ENCODE data around the gene ZNF345.
A peak's percentile ranks its signal among the peaks of the same experiment; 100 is the strongest.

The ZNF345 gene

GRCh38 chr19:36876993-36877938, 26.6 kb downstream of the ZNF345 start:
- Histone ChIP-seq H2BK120ac (ENCODE audit: insufficient read depth, low read length, poor library complexity) (no peak overlapping the region), H2BK12ac (ENCODE audit: low read length) (no peak overlapping the region), H3K4me2 (ENCODE audit: low read length) (no peak overlapping the region), H3K14ac (ENCODE audit: low read length) (no peak overlapping the region), H3K36me3 (ENCODE audit: control insufficient read depth in 1 of 2, insufficient read depth in 2 of 2, low read length in 2 of 2) (peaks cover 13 to 14% of the 10 kb centered on the region in 2 experiments), H3K9ac (ENCODE audit: low read length) (no peak overlapping the region), H3K18ac (ENCODE audit: low read length) (no peak overlapping the region), H3K4me3 (ENCODE audit: low read depth, low read length) (no peak overlapping the region), H3K4me1 (ENCODE audit: control insufficient read depth in 1 of 2, insufficient read depth in 2 of 2, low read length in 2 of 2) (no peaks in the 10 kb centered on the region), H3K79me1 (ENCODE audit: low read length) (no peaks in the 10 kb centered on the region), H3K9me3 (ENCODE audit: insufficient read depth, low read depth, low read length) (peaks cover 15% of the 10 kb centered on the region), H3K23ac (ENCODE audit: low read length) (no peak overlapping the region), H3K27ac (ENCODE audit: low read depth, low read length) (no peak overlapping the region), H4K8ac (ENCODE audit: low read depth, low read length) (no peak overlapping the region), H3K4ac (ENCODE audit: low read depth, low read length) (no peak overlapping the region), H4K12ac (ENCODE audit: low read depth, low read length) (no peak overlapping the region), H3K79me2 (ENCODE audit: control insufficient read depth, insufficient read depth, low read length, poor library complexity) (no peaks in the 10 kb centered on the region), H3K27me3 (ENCODE audit: insufficient read depth, low read length) (no peaks in the 10 kb centered on the region), H2AK5ac (ENCODE audit: low read length) (no peak overlapping the region), H2BK5ac (ENCODE audit: low read depth, low read length, poor library complexity) (no peak overlapping the region), H2AFZ (ENCODE audit: insufficient read depth, low read length, poor library complexity) (no peak overlapping the region), H4K91ac (ENCODE audit: low read depth, low read length) (no peak overlapping the region)
- peak in 1 of 2 donors; percentile 5 for DNase-seq
- no CpG with 5 or more reads among the region's 10 CpGs for WGBS (ENCODE audit: extremely low coverage, insufficient coverage, insufficient read length)

- Histone ChIP-seq H3K79me1 (ENCODE audit: low read length) (no peaks in the 10 kb centered on the region), H2BK12ac (ENCODE audit: low read length) (no peak overlapping the region), H3K36me3 (ENCODE audit: control insufficient read depth in 1 of 2, insufficient read depth in 2 of 2, low read length in 2 of 2) (peaks cover 15% of the 10 kb centered on the region in 2 experiments), H3K4me1 (ENCODE audit: control insufficient read depth in 1 of 2, insufficient read depth in 2 of 2, low read length in 2 of 2) (no peaks in the 10 kb centered on the region), H2AFZ (ENCODE audit: insufficient read depth, low read length, poor library complexity) (no peak overlapping the region), H2BK120ac (ENCODE audit: insufficient read depth, low read length, poor library complexity) (no peak overlapping the region), H3K79me2 (ENCODE audit: control insufficient read depth, insufficient read depth, low read length, poor library complexity) (no peaks in the 10 kb centered on the region), H3K9ac (ENCODE audit: low read length) (no peak overlapping the region), H3K18ac (ENCODE audit: low read length) (no peak overlapping the region), H3K4me2 (ENCODE audit: low read length) (no peak overlapping the region), H3K9me3 (ENCODE audit: insufficient read depth, low read depth, low read length) (peaks cover 15% of the 10 kb centered on the region), H2AK5ac (ENCODE audit: low read length) (no peak overlapping the region), H3K4me3 (ENCODE audit: low read depth, low read length) (no peak overlapping the region), H4K12ac (ENCODE audit: low read depth, low read length) (no peak overlapping the region), H4K91ac (ENCODE audit: low read depth, low read length) (no peak overlapping the region), H4K8ac (ENCODE audit: low read depth, low read length) (no peak overlapping the region), H3K23ac (ENCODE audit: low read length) (no peak overlapping the region), H3K14ac (ENCODE audit: low read length) (no peak overlapping the region), H3K27me3 (ENCODE audit: insufficient read depth, low read length) (no peaks in the 10 kb centered on the region), H2BK5ac (ENCODE audit: low read depth, low read length, poor library complexity) (no peak overlapping the region), H3K27ac (ENCODE audit: low read depth, low read length) (no peak overlapping the region), H3K4ac (ENCODE audit: low read depth, low read length) (no peak overlapping the region)
- WGBS (ENCODE audit: extremely low coverage, insufficient coverage, insufficient read length), result no CpG with 5 or more reads among the region's 3 CpGs
- DNase-seq, result no peak
These were observed 41.2 kb downstream of the ZNF345 start for GRCh38 chr19:36891768-36892357.

GRCh38 chr19:36894849-36895383, 44.2 kb downstream of the ZNF345 start:
- no peak overlapping the region for H2BK5ac ChIP-seq (ENCODE audit: low read depth, low read length, poor library complexity)
- no peaks in the 10 kb centered on the region for H3K79me1 ChIP-seq (ENCODE audit: low read length)
- H3K14ac ChIP-seq (ENCODE audit: low read length), result no peak overlapping the region
- no peak overlapping the region for H3K9ac ChIP-seq (ENCODE audit: low read length)
- no peak overlapping the region for H2AFZ ChIP-seq (ENCODE audit: insufficient read depth, low read length, poor library complexity)
- WGBS (ENCODE audit: extremely low coverage, insufficient coverage, insufficient read length), result no CpG with 5 or more reads among the region's 2 CpGs
- H3K18ac ChIP-seq (ENCODE audit: low read length), result no peak overlapping the region
- H3K4me2 ChIP-seq (ENCODE audit: low read length), result no peak overlapping the region
- DNase-seq, result no peak
- H3K23ac ChIP-seq (ENCODE audit: low read length), result no peak overlapping the region
- no peak overlapping the region for H4K8ac ChIP-seq (ENCODE audit: low read depth, low read length)
- no peak overlapping the region for H4K91ac ChIP-seq (ENCODE audit: low read depth, low read length)
- H3K27me3 ChIP-seq (ENCODE audit: insufficient read depth, low read length), result no peaks in the 10 kb centered on the region
- H3K4ac ChIP-seq (ENCODE audit: low read depth, low read length), result no peak overlapping the region
- peaks cover 17 to 22% of the 10 kb centered on the region in 2 experiments for H3K36me3 ChIP-seq (ENCODE audit: control insufficient read depth in 1 of 2, insufficient read depth in 2 of 2, low read length in 2 of 2)
- H2AK5ac ChIP-seq (ENCODE audit: low read length), result no peak overlapping the region
- no peaks in the 10 kb centered on the region for H3K79me2 ChIP-seq (ENCODE audit: control insufficient read depth, insufficient read depth, low read length, poor library complexity)
- H3K27ac ChIP-seq (ENCODE audit: low read depth, low read length), result no peak overlapping the region
- no peak overlapping the region for H4K12ac ChIP-seq (ENCODE audit: low read depth, low read length)
- H3K9me3 ChIP-seq (ENCODE audit: insufficient read depth, low read depth, low read length), result peaks cover 17% of the 10 kb centered on the region
- H3K4me3 ChIP-seq (ENCODE audit: low read depth, low read length), result no peak overlapping the region
- H2BK120ac ChIP-seq (ENCODE audit: insufficient read depth, low read length, poor library complexity), result no peak overlapping the region
- no peak overlapping the region for H2BK12ac ChIP-seq (ENCODE audit: low read length)
- H3K4me1 ChIP-seq (ENCODE audit: control insufficient read depth in 1 of 2, insufficient read depth in 2 of 2, low read length in 2 of 2), result no peaks in the 10 kb centered on the region

- Histone ChIP-seq H3K9me3 (ENCODE audit: insufficient read depth, low read depth, low read length) (peaks cover 12% of the 10 kb centered on the region), H3K36me3 (ENCODE audit: control insufficient read depth in 1 of 2, insufficient read depth in 2 of 2, low read length in 2 of 2) (peaks cover 16 to 20% of the 10 kb centered on the region in 2 experiments), H4K12ac (ENCODE audit: low read depth, low read length) (no peak overlapping the region), H3K4me2 (ENCODE audit: low read length) (no peak overlapping the region), H2BK12ac (ENCODE audit: low read length) (no peak overlapping the region), H4K8ac (ENCODE audit: low read depth, low read length) (no peak overlapping the region), H3K79me1 (ENCODE audit: low read length) (no peaks in the 10 kb centered on the region), H2AFZ (ENCODE audit: insufficient read depth, low read length, poor library complexity) (no peak overlapping the region), H3K4me3 (ENCODE audit: low read depth, low read length) (no peak overlapping the region), H3K4me1 (ENCODE audit: control insufficient read depth in 1 of 2, insufficient read depth in 2 of 2, low read length in 2 of 2) (no peaks in the 10 kb centered on the region), H2BK5ac (ENCODE audit: low read depth, low read length, poor library complexity) (no peak overlapping the region), H4K91ac (ENCODE audit: low read depth, low read length) (no peak overlapping the region), H3K4ac (ENCODE audit: low read depth, low read length) (no peak overlapping the region), H3K23ac (ENCODE audit: low read length) (no peak overlapping the region), H3K14ac (ENCODE audit: low read length) (no peak overlapping the region), H2BK120ac (ENCODE audit: insufficient read depth, low read length, poor library complexity) (no peak overlapping the region), H3K18ac (ENCODE audit: low read length) (no peak overlapping the region), H2AK5ac (ENCODE audit: low read length) (no peak overlapping the region), H3K27me3 (ENCODE audit: insufficient read depth, low read length) (no peaks in the 10 kb centered on the region), H3K79me2 (ENCODE audit: control insufficient read depth, insufficient read depth, low read length, poor library complexity) (no peaks in the 10 kb centered on the region), H3K9ac (ENCODE audit: low read length) (no peak overlapping the region), H3K27ac (ENCODE audit: low read depth, low read length) (no peak overlapping the region)
- DNase-seq, result no peak
- WGBS (ENCODE audit: extremely low coverage, insufficient coverage, insufficient read length), result no CpG with 5 or more reads among the region's 4 CpGs
These were observed 47.7 kb downstream of the ZNF345 start for GRCh38 chr19:36898422-36898821.
